Stimulated activated CD8-positive, alpha-beta memory T cell treated with anti-CD3 and anti-CD28 coated beads, Interleukin-2, amount 100 ng/mL, for 1 hour (primary cell): ENCODE data around the gene SYT6.

Source experiments
- DNase-seq, 2 donors: peaks; one replicate each; pipeline ENCODE4 v3.0.0-alpha.2; 2020; ENCODE audit warnings: low read depth in 2 of 2

Gene SYT6

DNA sequence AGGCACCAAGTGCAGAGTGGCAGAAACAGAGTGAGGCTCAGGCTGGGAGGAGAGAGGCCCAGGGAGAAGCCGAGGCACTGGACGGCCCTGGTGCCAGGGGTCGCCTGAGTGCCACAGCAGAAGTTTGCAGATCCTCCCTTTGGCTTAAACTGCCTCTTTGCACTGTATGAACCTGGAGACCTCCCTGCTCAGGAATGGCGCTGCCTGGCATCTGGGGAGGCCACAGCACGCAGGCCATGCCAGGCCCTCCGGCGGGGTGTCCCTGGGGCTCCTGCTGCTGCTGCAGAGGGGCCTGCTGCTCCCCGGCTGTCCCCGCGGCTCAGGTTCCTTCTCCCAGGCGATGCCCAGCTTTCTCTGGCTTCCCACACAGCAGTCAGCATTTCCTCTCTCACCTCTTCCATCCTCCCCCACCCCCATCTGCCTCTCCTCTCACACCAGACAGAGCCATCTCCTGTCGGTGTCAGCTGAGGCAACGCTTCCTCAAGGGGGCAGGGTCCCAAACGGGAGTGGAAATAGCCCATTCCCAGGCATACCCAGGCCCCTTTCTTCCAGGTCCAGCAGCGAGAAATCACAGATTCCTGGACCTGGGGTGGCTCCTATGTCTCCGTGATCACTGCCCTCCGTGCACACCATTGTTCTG is 35.2 kb downstream of the SYT6 start:
- DNase-seq, result no peak

DNA sequence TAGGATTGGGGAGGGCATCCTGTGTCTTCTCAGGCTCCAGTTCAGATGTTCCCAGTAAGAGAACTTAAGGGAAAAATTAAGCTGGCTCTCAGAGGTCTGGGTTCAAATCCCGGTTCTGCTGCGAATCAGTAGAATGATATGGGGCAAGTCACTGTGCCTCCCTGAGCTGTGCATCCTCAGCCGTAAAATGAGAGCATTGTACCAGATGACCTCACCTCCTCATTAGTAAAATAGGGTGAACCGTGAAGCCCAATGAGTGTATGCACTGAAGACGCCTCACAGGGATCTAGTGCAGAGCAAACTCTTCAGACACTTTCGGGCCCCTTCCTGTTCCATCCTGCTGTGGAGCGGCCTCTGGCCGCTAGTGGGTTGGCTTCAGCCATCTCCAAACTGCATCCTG is 36.0 kb downstream of the SYT6 start:
- DNase-seq, result no peak

GRCh38 chr1:114116086-114116485 is 37.6 kb downstream of the SYT6 start:
- DNase-seq, result no peak

DNA sequence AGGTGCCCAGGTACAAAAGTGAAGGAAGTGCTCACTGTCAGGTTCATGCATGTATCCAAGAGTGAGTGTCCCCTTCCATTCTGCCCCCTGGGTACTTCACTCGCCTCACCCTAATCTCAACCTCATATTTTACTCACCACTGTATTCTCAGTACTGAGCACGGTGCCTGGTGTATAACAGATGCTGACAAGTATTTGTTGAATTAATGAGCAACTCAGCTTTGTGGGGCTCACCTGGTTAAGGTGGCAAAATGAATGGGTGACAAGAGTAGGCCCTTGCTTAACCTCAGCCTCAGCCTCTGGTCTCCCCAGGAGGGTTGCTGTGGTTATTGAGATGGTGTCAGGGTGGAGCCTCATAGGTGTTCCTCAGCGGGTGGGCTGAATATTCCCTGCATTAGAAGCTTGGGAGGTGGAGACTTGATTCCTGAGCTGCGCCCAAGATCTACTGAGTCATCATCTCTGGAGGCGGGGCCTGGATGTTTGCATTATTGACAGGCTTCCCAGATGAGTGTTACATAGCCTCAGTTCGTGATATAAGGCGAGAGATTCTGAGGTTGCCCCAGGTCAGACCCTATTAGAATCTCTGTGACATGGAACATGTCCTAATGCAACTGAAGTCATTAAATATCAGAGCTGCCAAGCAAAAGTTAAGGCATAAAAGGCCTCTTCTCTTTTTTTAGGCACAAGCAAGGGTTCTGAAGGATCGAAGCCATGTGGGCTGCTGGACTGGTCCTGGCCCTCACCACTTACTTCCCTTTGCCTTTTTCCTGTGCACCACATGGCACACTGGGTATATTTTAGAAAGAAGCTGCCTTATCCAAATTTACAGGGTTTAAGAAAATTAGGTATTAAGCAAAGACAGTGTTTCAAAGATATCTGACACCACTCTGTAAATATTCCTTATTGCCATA is 39.2 kb downstream of the SYT6 start:
- no peak for DNase-seq

- no peak for DNase-seq
Measured at GRCh38 chr1:114113411-114114184, 40.1 kb downstream of the SYT6 start.

- DNase-seq, result no peak
Measured at GRCh38 chr1:114112775-114113174, 40.9 kb downstream of the SYT6 start.

- DNase-seq, result no peak
Measured at GRCh38 chr1:114111731-114112641, 41.7 kb downstream of the SYT6 start.

- DNase-seq, result no peak
Measured at GRCh38 chr1:114109981-114110380, 43.7 kb downstream of the SYT6 start.

DNA sequence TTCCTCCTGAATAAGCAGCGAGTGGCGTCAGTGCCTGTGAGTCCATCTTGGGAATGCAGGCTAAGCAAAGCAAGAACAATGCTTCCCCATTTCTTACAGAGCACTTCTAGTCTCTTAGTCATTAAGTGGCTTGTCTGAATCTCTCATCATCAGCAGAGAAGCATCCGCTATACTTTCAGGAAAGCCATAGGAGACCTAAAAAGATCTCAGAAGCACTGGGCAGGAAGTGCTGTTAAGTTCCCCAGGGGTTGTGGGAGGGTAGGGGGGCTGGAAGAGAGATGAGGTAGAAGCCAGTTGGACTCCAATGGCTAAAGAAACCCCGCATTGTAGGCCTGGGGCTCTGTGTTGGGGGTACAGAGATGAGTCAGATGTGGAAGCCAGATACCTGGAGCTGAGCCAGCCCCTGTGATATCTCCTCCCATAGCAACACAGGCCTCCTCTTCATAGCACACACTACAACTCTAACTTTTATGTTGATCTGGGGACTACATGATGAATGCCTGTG is 44.9 kb downstream of the SYT6 start:
- DNase-seq, result no peak

DNA sequence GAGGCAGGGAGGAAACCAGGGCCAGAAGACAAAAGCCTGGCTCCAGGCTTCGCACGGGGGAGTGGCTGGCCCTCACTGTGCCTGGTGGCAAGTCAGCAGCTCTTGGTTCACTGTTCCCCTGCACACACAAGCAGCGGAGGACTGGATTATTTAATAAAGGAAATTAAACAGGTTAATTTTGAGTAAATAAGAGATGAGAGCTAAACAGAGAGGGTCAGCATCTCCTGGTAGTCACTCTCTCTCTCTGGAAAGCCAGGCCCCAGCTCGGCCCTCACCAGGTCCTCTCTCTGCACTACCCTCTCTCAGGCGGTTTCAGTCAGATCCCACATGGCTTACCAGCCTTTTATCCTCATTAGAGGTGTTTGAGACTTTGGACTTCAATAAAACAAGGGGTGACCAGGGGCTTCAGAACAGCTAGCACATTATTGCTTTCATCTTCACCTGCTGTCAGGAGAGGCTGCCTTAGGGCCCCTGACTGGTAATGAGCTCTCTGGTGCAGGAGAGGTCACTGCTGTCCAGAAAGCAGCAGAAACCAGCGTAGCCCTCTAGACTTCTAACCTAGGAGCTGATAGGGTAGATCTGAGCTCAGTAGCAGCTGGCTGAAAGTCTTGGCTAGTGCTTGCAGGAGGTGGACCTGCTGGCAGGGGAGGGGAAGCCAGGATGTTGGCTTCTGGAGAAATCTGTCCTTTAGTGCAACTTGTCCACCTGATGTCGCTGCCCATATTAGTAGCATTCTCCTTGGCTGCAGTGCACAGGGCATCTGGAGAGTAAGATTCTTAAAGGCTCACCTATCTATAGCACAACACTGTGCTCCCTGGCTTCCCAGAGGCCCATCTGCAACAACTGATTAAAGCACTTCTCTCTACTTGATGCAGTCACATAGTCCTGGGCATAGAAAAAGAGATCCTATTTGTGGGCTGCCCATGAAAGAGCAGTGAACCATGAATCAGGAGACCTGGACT is 45.9 kb downstream of the SYT6 start:
- DNase-seq, result no peak

- no peak for DNase-seq
Measured at GRCh38 chr1:114105421-114105979, 48.2 kb downstream of the SYT6 start.

GRCh38 chr1:114104949-114105348 is 48.7 kb downstream of the SYT6 start:
- DNase-seq, result no peak

GRCh38 chr1:114103992-114104391 is 49.7 kb downstream of the SYT6 start:
- DNase-seq, result no peak

GRCh38 chr1:114102136-114102535 is 51.5 kb downstream of the SYT6 start:
- DNase-seq, result no peak

DNA sequence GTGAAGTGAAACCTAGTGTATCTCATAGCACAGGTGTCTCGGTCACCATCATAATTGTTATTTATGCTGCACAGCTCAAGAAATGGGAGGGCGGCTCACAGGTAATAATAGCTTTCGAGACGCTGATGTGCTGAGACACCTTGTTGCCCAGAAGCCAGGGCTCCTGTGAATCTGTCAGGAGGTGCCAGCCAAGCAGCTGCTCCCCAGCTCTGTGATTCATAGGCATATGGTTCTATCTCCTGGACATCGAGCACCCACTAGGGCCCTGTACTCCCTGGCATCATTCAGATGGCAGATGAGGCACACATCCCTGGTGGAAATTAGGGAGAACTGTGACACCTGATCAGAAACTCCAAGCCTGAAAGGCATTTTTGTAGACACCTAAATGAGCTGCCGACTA is 53.5 kb downstream of the SYT6 start:
- DNase-seq, result no peak

DNA sequence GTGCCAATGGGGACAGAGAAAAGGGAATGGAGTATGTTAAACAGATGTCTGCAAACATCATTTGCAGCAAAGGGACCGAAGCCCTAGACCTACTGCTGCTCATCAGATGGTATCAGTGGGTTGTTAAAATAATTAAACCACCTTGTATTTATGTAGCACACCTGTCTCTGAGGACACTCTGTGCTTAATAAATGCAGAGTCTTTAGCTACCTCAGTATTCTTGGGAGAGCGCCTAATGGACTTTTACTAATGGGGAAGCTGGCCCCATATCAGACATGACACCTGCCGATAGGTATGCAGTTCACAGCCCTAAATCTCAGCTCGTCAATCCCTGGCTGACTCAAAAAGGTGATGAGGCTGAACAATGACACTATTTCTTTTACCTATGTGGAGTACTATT is 54.4 kb downstream of the SYT6 start:
- no peak for DNase-seq

- DNase-seq, result no peak
Measured at GRCh38 chr1:114097109-114097508, 56.6 kb downstream of the SYT6 start.

DNA sequence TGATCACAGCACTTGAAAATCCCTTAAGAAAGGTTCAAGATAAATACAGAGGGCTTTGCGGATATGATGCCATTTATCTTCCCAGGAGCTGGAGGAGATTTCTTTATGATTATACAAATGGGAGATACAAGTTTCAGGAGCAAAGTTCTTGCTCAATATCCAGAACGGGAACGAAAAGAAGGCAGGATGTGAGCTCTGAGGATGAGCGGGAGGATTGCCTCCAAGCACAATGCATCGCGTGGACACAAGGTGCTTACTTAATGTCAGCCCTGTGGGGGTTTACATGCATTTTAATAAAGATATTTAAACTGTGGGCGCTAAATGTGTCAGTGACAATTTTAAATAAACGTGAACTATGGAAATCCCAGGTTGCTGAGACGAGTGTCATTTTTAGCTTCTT is 59.0 kb downstream of the SYT6 start:
- no peak for DNase-seq

- no peak for DNase-seq
Measured at GRCh38 chr1:114094363-114094634, 59.4 kb downstream of the SYT6 start.
